WERI-Rb-1 (cell line): Measurements from ENCODE around the gene PLAU.

ENCODE experiments used
- DNase-seq: peaks from one replicate; pipeline ENCODE4 v3.0.0-alpha.2; 2020
- H3K27ac ChIP-seq: fragments of 250-450 bp; sonication (Bioruptor Pico); 2 replicates; pipeline ENCODE4 v1.5.1; 2020; ENCODE audit warnings: mild to moderate bottlenecking, moderate library complexity
- H3K27me3 ChIP-seq: fragments of 250-450 bp; sonication (Bioruptor Pico); 2 replicates; pipeline ENCODE4 v1.5.1; 2021; ENCODE audit warnings: mild to moderate bottlenecking, low read depth, moderate library complexity; ENCODE audit not compliant: insufficient read depth, severe bottlenecking
- H3K36me3 ChIP-seq: fragments of 250-450 bp; sonication (Bioruptor Pico); 2 replicates; pipeline ENCODE4 v1.5.1; 2020; ENCODE audit warnings: mild to moderate bottlenecking, moderate library complexity
- H3K4me3 ChIP-seq: 2 replicates; pipeline ENCODE4 v1.5.1; 2011; ENCODE audit warnings: low read depth, mild to moderate bottlenecking, control low read depth, low read length
- H3K9me3 ChIP-seq: fragments of 250-450 bp; sonication (Bioruptor Pico); 2 replicates; pipeline ENCODE4 v1.5.1; 2021; ENCODE audit warnings: mild to moderate bottlenecking, moderate library complexity; ENCODE audit not compliant: severe bottlenecking
- TF ChIP-seq, protein P1 (sequence below): IDR thresholded peaks from 2 replicates; pipeline ENCODE4 v1.5.1; 2011; ENCODE audit warnings: low read depth, mild to moderate bottlenecking, control low read depth, inconsistent platforms, low read length

PLAU gene

DNA sequence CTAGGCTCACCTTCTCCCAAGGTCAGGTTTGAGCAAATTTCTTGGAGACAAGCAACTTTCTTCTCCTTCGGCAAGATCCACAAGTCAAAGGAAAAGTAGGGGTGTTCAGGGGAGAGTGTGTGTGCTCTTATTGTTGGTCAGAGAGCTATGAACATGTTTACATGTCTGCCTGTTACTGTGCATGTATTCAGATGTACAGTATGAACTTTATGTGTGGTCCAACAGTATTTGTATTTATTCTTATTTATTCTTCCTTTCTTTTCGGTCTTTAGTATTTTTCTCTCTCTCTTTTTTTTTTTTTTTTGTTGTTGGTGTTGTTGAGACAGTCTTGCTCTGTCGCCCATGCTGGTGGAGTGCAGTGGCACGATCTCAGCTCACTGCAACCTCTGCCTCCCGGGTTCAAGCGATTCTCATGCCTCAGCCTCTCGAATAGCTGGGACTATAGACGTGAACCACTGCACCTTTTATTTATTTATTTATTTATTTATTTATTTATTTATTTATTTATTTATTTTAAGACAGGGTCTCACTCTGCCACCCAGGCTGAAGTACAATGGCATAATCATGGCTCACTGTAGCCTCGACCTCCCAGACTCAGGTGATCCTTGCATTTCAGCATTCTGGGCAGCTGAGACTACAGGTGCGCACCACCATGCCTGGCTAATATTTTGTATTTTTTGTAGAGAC, 38.2 kb downstream of the PLAU start:
- no peaks in the 10 kb centered on the region for H3K27me3 ChIP-seq
- H3K4me3 ChIP-seq: no peak overlapping the region
- TF ChIP-seq, protein P1, sequence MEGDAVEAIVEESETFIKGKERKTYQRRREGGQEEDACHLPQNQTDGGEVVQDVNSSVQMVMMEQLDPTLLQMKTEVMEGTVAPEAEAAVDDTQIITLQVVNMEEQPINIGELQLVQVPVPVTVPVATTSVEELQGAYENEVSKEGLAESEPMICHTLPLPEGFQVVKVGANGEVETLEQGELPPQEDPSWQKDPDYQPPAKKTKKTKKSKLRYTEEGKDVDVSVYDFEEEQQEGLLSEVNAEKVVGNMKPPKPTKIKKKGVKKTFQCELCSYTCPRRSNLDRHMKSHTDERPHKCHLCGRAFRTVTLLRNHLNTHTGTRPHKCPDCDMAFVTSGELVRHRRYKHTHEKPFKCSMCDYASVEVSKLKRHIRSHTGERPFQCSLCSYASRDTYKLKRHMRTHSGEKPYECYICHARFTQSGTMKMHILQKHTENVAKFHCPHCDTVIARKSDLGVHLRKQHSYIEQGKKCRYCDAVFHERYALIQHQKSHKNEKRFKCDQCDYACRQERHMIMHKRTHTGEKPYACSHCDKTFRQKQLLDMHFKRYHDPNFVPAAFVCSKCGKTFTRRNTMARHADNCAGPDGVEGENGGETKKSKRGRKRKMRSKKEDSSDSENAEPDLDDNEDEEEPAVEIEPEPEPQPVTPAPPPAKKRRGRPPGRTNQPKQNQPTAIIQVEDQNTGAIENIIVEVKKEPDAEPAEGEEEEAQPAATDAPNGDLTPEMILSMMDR: no peak
- H3K27ac ChIP-seq: no peak overlapping the region
- no peaks in the 10 kb centered on the region for H3K36me3 ChIP-seq
- DNase-seq: no peak
- H3K9me3 ChIP-seq: no peaks in the 10 kb centered on the region

DNA sequence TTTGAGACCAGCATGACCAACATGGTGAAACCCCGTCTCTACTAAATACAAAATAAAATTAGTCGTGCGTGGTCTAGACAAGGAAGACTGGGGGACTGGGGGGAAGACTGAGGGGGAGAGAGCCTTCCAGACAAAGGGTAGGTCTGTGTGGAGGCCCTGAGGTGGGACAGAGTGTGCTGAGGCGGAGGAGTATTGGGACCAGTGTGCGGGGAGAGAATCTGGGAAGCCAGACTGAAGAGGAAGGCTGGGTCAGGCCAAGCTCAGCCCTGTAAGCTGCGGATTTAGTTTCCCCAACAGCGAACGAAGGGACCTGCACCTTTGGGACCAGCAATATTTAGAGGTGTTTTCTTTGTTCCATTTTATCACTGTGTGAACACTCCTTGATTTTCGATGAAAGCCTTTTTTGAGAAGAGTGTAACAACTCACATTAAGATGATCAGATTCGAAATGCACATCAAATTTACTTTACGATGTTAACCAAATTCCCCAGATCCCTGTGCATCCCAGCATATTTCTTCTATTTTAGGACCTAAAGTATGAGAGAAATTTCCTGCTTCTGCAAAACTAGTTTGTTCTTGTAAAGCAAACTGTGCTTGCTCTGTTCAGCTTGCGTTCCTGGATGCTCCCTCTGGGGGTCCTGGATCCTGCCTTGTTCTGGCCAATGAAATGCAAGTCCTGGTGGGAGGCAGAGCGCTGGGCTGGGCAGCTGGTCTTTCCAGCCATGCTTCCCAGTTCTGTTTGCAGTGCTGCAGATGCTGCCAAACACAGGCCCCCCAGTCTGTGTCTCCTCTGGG, 39.4 kb downstream of the PLAU start:
- H3K27ac ChIP-seq: no peak overlapping the region
- TF ChIP-seq, protein P1: no peak
- H3K9me3 ChIP-seq: no peaks in the 10 kb centered on the region
- no peak for DNase-seq
- no peaks in the 10 kb centered on the region for H3K27me3 ChIP-seq
- H3K36me3 ChIP-seq: no peaks in the 10 kb centered on the region
- H3K4me3 ChIP-seq: no peak overlapping the region

DNA sequence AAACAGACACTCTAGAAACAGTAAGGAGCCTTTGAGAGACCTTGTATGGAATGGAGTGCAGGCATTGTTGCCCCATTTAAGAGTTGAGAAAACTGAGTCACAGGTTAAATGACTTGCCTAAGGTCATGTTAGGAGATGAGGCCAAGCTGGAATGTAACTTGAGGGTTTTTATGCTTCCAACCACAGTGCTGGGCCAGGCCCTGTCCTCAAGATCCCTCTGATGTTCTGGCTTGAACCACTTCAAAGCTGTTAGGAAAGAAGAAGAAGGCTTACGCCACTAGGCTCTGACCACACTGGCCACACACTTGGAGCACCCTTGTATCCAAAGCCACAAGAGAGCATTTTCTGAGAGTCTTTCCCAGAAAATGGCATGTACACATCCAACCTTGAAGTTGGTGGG, 42.7 kb downstream of the PLAU start:
- Histone ChIP-seq H3K36me3 (no peaks in the 10 kb centered on the region), H3K9me3 (no peaks in the 10 kb centered on the region), H3K27me3 (no peaks in the 10 kb centered on the region), H3K4me3 (no peak overlapping the region), H3K27ac (no peak overlapping the region)
- TF ChIP-seq, protein P1: no peak
- no peak for DNase-seq

DNA sequence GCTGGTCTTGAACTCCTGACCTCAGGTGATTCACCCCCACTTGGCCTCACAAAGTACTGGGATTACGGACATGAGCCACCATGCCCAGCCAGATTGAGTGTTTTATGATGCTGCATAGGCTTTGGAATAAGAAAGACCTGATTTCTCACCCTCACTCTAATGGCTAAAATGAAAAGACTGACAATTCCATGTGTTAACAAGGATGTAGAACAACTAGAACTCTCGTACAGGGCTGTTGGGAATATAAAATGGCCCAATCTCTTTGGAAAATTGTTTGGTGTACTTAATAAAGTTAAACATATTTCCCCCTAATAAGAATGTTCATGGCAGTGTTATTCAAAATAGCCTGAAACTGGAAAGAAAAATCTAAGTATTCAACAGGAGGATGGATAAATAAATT, 43.8 kb downstream of the PLAU start:
- TF ChIP-seq, protein P1: no peak
- DNase-seq: no peak
- Histone ChIP-seq H3K4me3 (no peak overlapping the region), H3K27me3 (no peaks in the 10 kb centered on the region), H3K9me3 (no peaks in the 10 kb centered on the region), H3K27ac (no peak overlapping the region), H3K36me3 (no peaks in the 10 kb centered on the region)

DNA sequence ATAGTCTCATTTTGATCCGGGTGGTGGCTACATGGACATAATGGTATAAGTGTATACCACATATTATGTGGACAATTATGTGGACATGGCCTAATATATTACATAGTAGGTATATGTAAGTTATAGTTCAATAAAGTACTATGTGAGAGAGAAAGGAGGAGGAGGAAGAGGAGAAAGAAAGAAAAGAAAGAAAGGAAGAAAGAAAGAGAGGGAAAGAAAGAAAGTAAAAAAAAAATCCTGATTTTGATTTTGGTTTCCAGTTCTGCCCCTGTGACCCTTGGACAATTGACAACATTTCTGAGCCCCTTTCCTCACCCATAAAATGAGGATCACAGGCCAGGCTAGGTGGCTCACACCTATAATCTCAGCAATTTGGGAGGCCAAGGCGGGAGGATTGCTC, 44.8 kb downstream of the PLAU start:
- Histone ChIP-seq H3K4me3 (no peak overlapping the region), H3K27me3 (no peaks in the 10 kb centered on the region), H3K9me3 (no peaks in the 10 kb centered on the region), H3K36me3 (no peaks in the 10 kb centered on the region), H3K27ac (no peak overlapping the region)
- TF ChIP-seq, protein P1: no peak
- no peak for DNase-seq
